NCI-H510A treated with DMSO at 0.1 percent for 48 hours (cell line): ENCODE results near the gene CNDP2.

Source experiments
- DNase-seq: peaks from one replicate; lab custom pipeline; 2025; lab: John Stamatoyannopoulos, UW

The CNDP2 gene

GRCh38 chr18:74472312-74472711, 23.9 kb upstream of the CNDP2 start:
- DNase-seq: no peak

- DNase-seq: no peak
Measured at GRCh38 chr18:74473976-74474640, 22.1 kb upstream of the CNDP2 start.

GRCh38 chr18:74476140-74476539, 20.0 kb upstream of the CNDP2 start:
- DNase-seq: no peak

GRCh38 chr18:74477771-74478170, 18.4 kb upstream of the CNDP2 start:
- DNase-seq: no peak

- no peak for DNase-seq
Measured at GRCh38 chr18:74478316-74478715, 17.8 kb upstream of the CNDP2 start.

GRCh38 chr18:74478880-74479279, 17.3 kb upstream of the CNDP2 start:
- no peak for DNase-seq

GRCh38 chr18:74479486-74480148, 16.5 kb upstream of the CNDP2 start:
- DNase-seq: no peak

GRCh38 chr18:74480149-74480651, 16.0 kb upstream of the CNDP2 start:
- no peak for DNase-seq

GRCh38 chr18:74482697-74483096, 13.5 kb upstream of the CNDP2 start:
- no peak for DNase-seq

- no peak for DNase-seq
Measured at GRCh38 chr18:74486119-74486849, 9.9 kb upstream of the CNDP2 start.

GRCh38 chr18:74488354-74488753, 7.8 kb upstream of the CNDP2 start:
- DNase-seq: no peak

- DNase-seq: no peak
Measured at GRCh38 chr18:74488864-74489263, 7.3 kb upstream of the CNDP2 start.

- no peak for DNase-seq
Measured at GRCh38 chr18:74489676-74490075, 6.5 kb upstream of the CNDP2 start.

GRCh38 chr18:74492259-74492658, 3.9 kb upstream of the CNDP2 start:
- no peak for DNase-seq

- DNase-seq: peak; percentile 96
Measured at GRCh38 chr18:74493689-74494088, 2.5 kb upstream of the CNDP2 start.

- no peak for DNase-seq
Measured at GRCh38 chr18:74494514-74494913, 1.6 kb upstream of the CNDP2 start.

- peak; percentile 81 for DNase-seq
Measured at GRCh38 chr18:74496508-74497323, 553 bp downstream of the CNDP2 start.

GRCh38 chr18:74497324-74497676, 1.1 kb downstream of the CNDP2 start:
- DNase-seq: no peak

GRCh38 chr18:74497778-74498177, 1.6 kb downstream of the CNDP2 start:
- DNase-seq: peak; percentile 39

- peak; percentile 97 for DNase-seq
Measured at GRCh38 chr18:74498712-74499627, 2.8 kb downstream of the CNDP2 start.

GRCh38 chr18:74499633-74500032, 3.5 kb downstream of the CNDP2 start:
- DNase-seq: no peak
